ENCODE data around the gene RPS18. TPM values are rescaled to one million over a fixed set of nuclear protein-coding genes. Genes with fewer than 3 reads are reported as not detected.
A peak's percentile ranks its signal among the peaks of the same experiment; 100 is the strongest.

RPS18 gene
- total RNA-seq, 1 experiment from 2014 or later: 2,414 TPM

- DNase-seq (ENCODE audit: low read depth): no peak
Measured at GRCh38 chr6:33289784-33290315, 18.0 kb downstream of the RPS18 start.

- DNase-seq (ENCODE audit: low read depth): no peak
Measured at GRCh38 chr6:33290459-33290858, 18.6 kb downstream of the RPS18 start.

GRCh38 chr6:33292996-33293682 is 21.3 kb downstream of the RPS18 start:
- no peak for DNase-seq (ENCODE audit: low read depth)

- DNase-seq (ENCODE audit: low read depth): no peak
Measured at GRCh38 chr6:33294086-33294823, 22.4 kb downstream of the RPS18 start.

GRCh38 chr6:33295621-33296369 is 23.9 kb downstream of the RPS18 start:
- no peak for DNase-seq (ENCODE audit: low read depth)

- no peak for DNase-seq (ENCODE audit: low read depth)
Measured at GRCh38 chr6:33296797-33297405, 25.0 kb downstream of the RPS18 start.

GRCh38 chr6:33297406-33297955 is 25.6 kb downstream of the RPS18 start:
- DNase-seq (ENCODE audit: low read depth): no peak

- peak; percentile 87 for DNase-seq (ENCODE audit: low read depth)
Measured at GRCh38 chr6:33297956-33298772, 26.3 kb downstream of the RPS18 start.

- DNase-seq (ENCODE audit: low read depth): peak; percentile 61
Measured at GRCh38 chr6:33298773-33299236, 26.9 kb downstream of the RPS18 start, which contains the start of gene RGL2. Gene RGL2 (minus strand): TSS chr6:33298942. CDS start chr6:33298610, 332 bp downstream.

GRCh38 chr6:33299237-33299944 is 27.5 kb downstream of the RPS18 start:
- peak; percentile 92 for DNase-seq (ENCODE audit: low read depth)

- no peak for DNase-seq (ENCODE audit: low read depth)
Measured at GRCh38 chr6:33301877-33302276, 30.0 kb downstream of the RPS18 start.

GRCh38 chr6:33304216-33304615 is 32.3 kb downstream of the RPS18 start:
- DNase-seq (ENCODE audit: low read depth): no peak

- no peak for DNase-seq (ENCODE audit: low read depth)
Measured at GRCh38 chr6:33305052-33305451, 33.2 kb downstream of the RPS18 start.

- no peak for DNase-seq (ENCODE audit: low read depth)
Measured at GRCh38 chr6:33306356-33306755, 34.5 kb downstream of the RPS18 start.

- peak; percentile 51 for DNase-seq (ENCODE audit: low read depth)
Measured at GRCh38 chr6:33312361-33313104, 40.7 kb downstream of the RPS18 start.

- DNase-seq (ENCODE audit: low read depth): peak; percentile 23
Measured at GRCh38 chr6:33313105-33313708, 41.3 kb downstream of the RPS18 start.

GRCh38 chr6:33313709-33314514 is 42.0 kb downstream of the RPS18 start, which contains the start of gene TAPBP:
Gene TAPBP (minus strand): TSS chr6:33314078. CDS start chr6:33314041, 37 bp downstream.
- DNase-seq (ENCODE audit: low read depth): peak; percentile 53

Measured in LHCN-M2 (cell line).